Aorta (tissue), 5 donors: ENCODE measurements around the gene SPEM1. TPM values are rescaled to one million over a fixed set of nuclear protein-coding genes. Genes with fewer than 3 reads are reported as not detected.

Experiments used
- ATAC-seq: fragments of 200-7000 bp; cut with Tn5 transposase; one replicate; pipeline ENCODE4 v1.9.1; 2022; ENCODE audit warnings: moderate library complexity; ENCODE audit not compliant: low FRiP score
- DNase-seq, 2 donors: peaks; one replicate each; pipeline ENCODE4 v3.0.0-alpha.2; 2020
- H3K27ac ChIP-seq, 2 donors: one replicate each; pipeline ENCODE4 v1.5.1; 2013; ENCODE audit warnings: low read length in 2 of 2, mild to moderate bottlenecking in 2 of 2, moderate library complexity in 2 of 2, control low read depth in 1 of 2, inconsistent platforms in 1 of 2, low read depth in 1 of 2
- H3K27me3 ChIP-seq, 2 donors: one replicate each; pipeline ENCODE4 v1.6.1; 2013; ENCODE audit warnings: control low read depth in 1 of 2, low read length in 1 of 2, mild to moderate bottlenecking in 1 of 2, moderate library complexity in 1 of 2; ENCODE audit not compliant: insufficient read depth in 2 of 2, control insufficient read depth in 1 of 2
- H3K36me3 ChIP-seq, 2 donors: one replicate each; pipeline ENCODE4 v1.6.1; 2013; ENCODE audit warnings: control low read depth in 1 of 2, low read length in 1 of 2, mild to moderate bottlenecking in 1 of 2; ENCODE audit not compliant: insufficient read depth in 2 of 2, control insufficient read depth in 1 of 2
- H3K4me1 ChIP-seq, 2 donors: one replicate each; pipeline ENCODE4 v1.6.1; 2013; ENCODE audit warnings: low read length in 2 of 2, control low read depth in 1 of 2, mild to moderate bottlenecking in 1 of 2, moderate library complexity in 1 of 2; ENCODE audit not compliant: insufficient read depth in 2 of 2, control insufficient read depth in 1 of 2
- H3K4me3 ChIP-seq, 2 donors: one replicate each; pipeline ENCODE4 v1.5.1; 2013; ENCODE audit warnings: low read length in 2 of 2, control low read depth in 1 of 2, mild to moderate bottlenecking in 1 of 2
- H3K9me3 ChIP-seq: one replicate; pipeline ENCODE4 v1.6.1; 2013; ENCODE audit warnings: mild to moderate bottlenecking, low read length; ENCODE audit not compliant: control insufficient read depth
- WGBS, 2 donors: extraction: QIAGEN DNeasy Blood & Tissue Kit; methylation state at CpG; one replicate each; pipeline ENCODE4 v1.1.7; 2013; 5-methylcytosine and 5-hydroxymethylcytosine counted together
- intact Hi-C, 2 donors: fragments of 100-400 bp; cut with DNase I; formaldehyde crosslinking; loops; one replicate each; pipeline versions ENCODE4 v1.14.2 to v1.15.0; 2022
- polyA plus RNA-seq, 2 donors: library from polyadenylated mRNA; stranded (reverse); fragments of 200-250 nt; gene quantifications; one replicate each; pipeline ENCODE4 v1.2.3, GENCODE V29; 2013
- total RNA-seq, 2 donors: library from RNA; stranded (reverse); fragmentation: NEBNext Ultra II Directional; extraction: Animal tissue kit (Norgen Biotek cat#: 25700); gene quantifications; one replicate each; pipeline ENCODE4 v1.2.1, GENCODE V29; 2021
- donor health status: healthy with polysubstance abuse.
- donor health status: Bipolar disorder and iron deficiency.
- donor health status: DM: no; HTN: no; CAD: no.
- donor health status: DM: no; HTN: no; CAD: no.
- donor health status: DM: yes; HTN: yes; CAD: no.

SPEM1 gene
- total and polyA plus RNA-seq, 4 donors, result not detected

- 3 to 4% methylated on average over 49 of the region's 49 CpGs for WGBS, 2 donors
- intact Hi-C loops, result loop anchor here (1.0 to 10.0 kb wide), 6 partner anchors 29 to 123 kb away; partner anchors contain the start of genes POLR2A (in 2 of the 2), KCTD11 (in 1 of the 2), NLGN2 (in 1 of the 2) and TMEM95 (in 1 of the 2)
- H3K4me3 ChIP-seq, result peak overlapping the region; percentile 17 to 35
- peak; percentile 22 for ATAC-seq
- no peaks in the 10 kb centered on the region for H3K36me3 ChIP-seq
- no peaks in the 10 kb centered on the region for H3K4me1 ChIP-seq
- DNase-seq, result peak; percentile 67 to 86
- no peaks in the 10 kb centered on the region for H3K27me3 ChIP-seq
- H3K9me3 ChIP-seq, result no peaks in the 10 kb centered on the region
- no peak overlapping the region for H3K27ac ChIP-seq
Observed at GRCh38 chr17:7435676-7436555, 15.8 kb downstream of the SPEM1 start.

DNA sequence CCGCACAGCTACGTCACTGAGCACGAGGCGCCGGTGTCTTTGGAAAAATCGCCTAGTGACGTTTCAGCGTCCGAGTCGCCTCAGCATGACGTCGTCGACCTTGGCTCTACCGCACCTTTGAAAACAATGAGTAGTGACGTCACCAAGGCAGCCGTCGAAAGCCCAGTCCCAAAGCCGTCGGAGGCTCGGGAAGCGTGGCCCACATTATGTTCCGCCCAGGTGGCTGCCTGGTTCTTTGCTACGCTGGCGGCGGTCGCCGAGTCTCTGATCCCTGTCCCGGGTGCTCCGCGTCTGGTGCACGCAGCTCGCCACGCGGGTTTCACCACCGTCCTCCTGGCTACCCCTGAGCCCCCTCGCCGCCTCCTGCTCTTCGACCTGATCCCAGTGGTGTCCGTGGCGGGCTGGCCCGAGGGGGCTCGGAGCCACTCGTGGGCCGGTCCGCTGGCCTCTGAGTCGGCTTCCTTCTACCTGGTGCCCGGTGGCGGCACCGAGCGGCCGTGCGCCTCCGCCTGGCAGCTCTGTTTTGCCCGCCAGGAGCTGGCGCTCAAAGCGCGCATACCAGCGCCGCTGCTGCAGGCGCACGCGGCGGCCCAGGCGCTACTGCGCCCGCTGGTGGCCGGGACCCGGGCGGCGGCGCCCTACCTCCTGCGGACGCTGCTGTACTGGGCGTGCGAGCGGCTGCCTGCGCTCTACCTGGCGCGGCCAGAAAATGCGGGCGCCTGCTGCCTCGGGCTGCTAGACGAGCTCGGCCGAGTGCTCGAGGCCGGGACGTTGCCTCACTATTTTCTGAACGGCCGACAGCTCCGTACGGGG, 16.6 kb downstream of the SPEM1 start:
- no peaks in the 10 kb centered on the region for H3K9me3 ChIP-seq
- 3 to 4% methylated on average over 79 to 92 of the region's 92 CpGs for WGBS, 2 donors
- H3K27ac ChIP-seq, result no peak overlapping the region
- no peak overlapping the region for H3K4me3 ChIP-seq
- ATAC-seq (peak; percentile 88), DNase-seq (peak; percentile 85 to 92)
- no peaks in the 10 kb centered on the region for H3K36me3 ChIP-seq
- no peaks in the 10 kb centered on the region for H3K4me1 ChIP-seq
- intact Hi-C loops, result loop anchor here (2.0 to 10.0 kb wide), 2 partner anchors 82 to 122 kb away; partner anchors contain the start of genes KCTD11 (in 1 of the 2), TMEM95 (in 1 of the 2) and TNFSF13 (in 1 of the 2)
- H3K27me3 ChIP-seq, result no peaks in the 10 kb centered on the region

DNA sequence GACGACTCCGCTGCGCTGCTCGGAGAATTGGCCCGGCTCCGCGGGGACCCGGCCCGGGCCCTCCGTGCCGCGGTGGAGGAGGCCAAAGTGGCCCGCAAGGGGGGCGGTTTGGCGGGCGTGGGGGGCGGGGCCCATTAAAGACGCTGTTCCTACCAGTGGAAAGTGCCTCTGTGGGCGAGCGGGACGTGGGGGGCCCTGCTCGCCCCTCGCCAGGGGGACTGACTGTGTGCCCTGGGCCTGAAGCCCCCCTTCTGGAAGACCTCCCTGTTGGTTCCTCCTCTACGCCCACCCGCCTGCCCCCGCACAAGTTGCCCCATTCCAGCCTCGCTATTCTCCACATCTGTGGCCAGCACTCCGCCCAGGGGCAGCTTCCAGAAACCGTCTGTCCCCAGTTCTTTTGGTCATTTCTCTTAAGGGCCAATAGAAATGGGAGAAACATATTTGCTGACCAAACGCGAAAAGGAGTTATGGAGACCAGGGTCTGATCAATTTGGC, 17.3 kb downstream of the SPEM1 start:
- H3K9me3 ChIP-seq, result no peaks in the 10 kb centered on the region
- intact Hi-C loops, result loop anchor here (2.0 to 10.0 kb wide), 2 partner anchors 83 to 121 kb away; partner anchors contain the start of genes KCTD11 (in 1 of the 2), TMEM95 (in 1 of the 2) and TNFSF13 (in 1 of the 2)
- no peak overlapping the region for H3K27ac ChIP-seq
- H3K36me3 ChIP-seq, result no peaks in the 10 kb centered on the region
- ATAC-seq, result no peak
- no peaks in the 10 kb centered on the region for H3K4me1 ChIP-seq
- no peak overlapping the region for H3K4me3 ChIP-seq
- WGBS, 2 donors, result 31 to 37% methylated on average over 24 to 31 of the region's 31 CpGs
- DNase-seq, result no peak
- H3K27me3 ChIP-seq, result no peaks in the 10 kb centered on the region

DNA sequence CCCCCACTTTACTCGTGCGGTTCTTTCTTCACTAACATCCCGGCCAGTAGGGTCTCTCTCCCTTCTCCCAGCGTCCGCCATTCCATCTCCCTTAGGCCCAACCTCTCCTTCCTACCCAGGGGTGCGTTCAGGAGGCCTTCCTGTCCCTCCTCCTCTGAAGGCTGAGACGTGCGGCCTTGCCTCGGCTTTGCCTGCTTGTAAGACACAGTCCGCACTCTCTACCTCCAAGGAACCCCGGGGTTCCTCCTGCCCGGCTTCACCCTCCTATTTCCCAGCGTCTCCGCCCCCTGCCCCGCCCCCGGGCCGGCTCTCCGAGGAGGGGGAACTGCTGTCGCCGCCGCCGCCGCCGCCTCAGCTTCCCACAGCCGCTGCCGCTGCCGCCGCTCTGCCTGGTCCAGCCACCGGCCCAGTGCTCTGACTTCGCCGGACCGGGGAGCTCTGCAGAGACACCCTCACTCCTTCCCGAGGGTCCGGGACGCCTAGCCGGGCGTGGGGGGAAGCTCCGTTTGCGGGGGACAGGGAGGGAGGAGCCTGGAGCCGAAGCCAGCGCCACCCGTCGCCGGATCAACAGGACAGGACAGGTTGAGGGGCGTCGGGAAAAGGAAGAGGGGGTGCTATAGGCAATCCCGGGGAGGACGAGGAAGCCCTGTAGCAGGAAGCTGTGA, 18.0 kb downstream of the SPEM1 start:
- H3K27me3 ChIP-seq, result no peaks in the 10 kb centered on the region
- no peaks in the 10 kb centered on the region for H3K4me1 ChIP-seq
- H3K9me3 ChIP-seq, result no peaks in the 10 kb centered on the region
- H3K4me3 ChIP-seq, result no peak overlapping the region
- WGBS, 2 donors, result 46% methylated on average over 46 to 48 of the region's 48 CpGs
- intact Hi-C loops, result loop anchor here (2.0 to 10.0 kb wide), 2 partner anchors 83 to 121 kb away; partner anchors contain the start of genes KCTD11 (in 1 of the 2), TMEM95 (in 1 of the 2) and TNFSF13 (in 1 of the 2)
- DNase-seq (peak; percentile 84 to 90), ATAC-seq (peak; percentile 17)
- H3K36me3 ChIP-seq, result no peaks in the 10 kb centered on the region
- no peak overlapping the region for H3K27ac ChIP-seq

- no peak for ATAC-seq
- no peaks in the 10 kb centered on the region for H3K9me3 ChIP-seq
- intact Hi-C loops, result loop anchor here in 1 of 2 donors (10.0 kb wide), 1 partner anchor 84 kb away; the partner anchor contains the start of genes KCTD11 and TMEM95
- H3K36me3 ChIP-seq, result no peaks in the 10 kb centered on the region
- WGBS, 2 donors, result 64 to 65% methylated on average over 11 of the region's 11 CpGs
- no peak for DNase-seq
- no peak overlapping the region for H3K27ac ChIP-seq
- H3K4me3 ChIP-seq, result no peak overlapping the region
- H3K27me3 ChIP-seq, result no peaks in the 10 kb centered on the region
- H3K4me1 ChIP-seq, result no peaks in the 10 kb centered on the region
Observed at GRCh38 chr17:7438656-7439460, 18.7 kb downstream of the SPEM1 start.

DNA sequence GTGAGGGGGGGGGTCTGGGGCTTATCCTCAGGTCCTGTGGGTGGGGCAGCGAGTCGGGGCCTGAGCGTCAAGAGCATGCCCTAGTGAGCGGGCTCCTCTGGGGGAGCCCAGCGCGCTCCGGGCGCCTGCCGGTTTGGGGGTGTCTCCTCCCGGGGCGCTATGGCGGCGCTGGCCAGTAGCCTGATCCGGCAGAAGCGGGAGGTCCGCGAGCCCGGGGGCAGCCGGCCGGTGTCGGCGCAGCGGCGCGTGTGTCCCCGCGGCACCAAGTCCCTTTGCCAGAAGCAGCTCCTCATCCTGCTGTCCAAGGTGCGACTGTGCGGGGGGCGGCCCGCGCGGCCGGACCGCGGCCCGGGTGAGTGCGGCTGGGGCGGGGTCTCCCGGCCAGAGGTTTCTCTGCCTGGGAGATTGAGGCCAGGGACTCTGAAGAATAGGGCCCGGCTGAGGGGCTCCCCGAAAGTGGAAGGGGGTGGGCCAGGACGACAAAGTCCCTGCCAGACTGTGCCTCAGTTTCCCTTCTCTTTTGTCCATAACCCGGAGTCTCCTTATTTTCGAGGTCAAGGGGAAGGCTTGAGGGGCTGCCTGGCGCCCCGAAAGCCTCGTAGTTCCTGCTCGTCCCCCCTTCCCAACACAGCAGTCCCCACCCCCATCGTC, 19.5 kb downstream of the SPEM1 start, which contains the start of gene FGF11:
Gene FGF11 (plus strand): TSS at position 51 of the 651 bp plus-strand sequence. CDS start 109 bp downstream, at position 160.
- WGBS, 2 donors, result 2 to 4% methylated on average over 47 to 50 of the region's 50 CpGs
- DNase-seq (no peak), ATAC-seq (no peak)
- no peaks in the 10 kb centered on the region for H3K36me3 ChIP-seq
- intact Hi-C loops, result loop anchor here in 1 of 2 donors (10.0 kb wide), 1 partner anchor 85 kb away; the partner anchor contains the start of genes KCTD11 and TMEM95
- no peaks in the 10 kb centered on the region for H3K4me1 ChIP-seq
- H3K9me3 ChIP-seq, result no peaks in the 10 kb centered on the region
- no peaks in the 10 kb centered on the region for H3K27me3 ChIP-seq
- H3K4me3 ChIP-seq, result no peak within 1 kb of the TSS
- H3K27ac ChIP-seq, result no peak within 1 kb of the TSS

DNA sequence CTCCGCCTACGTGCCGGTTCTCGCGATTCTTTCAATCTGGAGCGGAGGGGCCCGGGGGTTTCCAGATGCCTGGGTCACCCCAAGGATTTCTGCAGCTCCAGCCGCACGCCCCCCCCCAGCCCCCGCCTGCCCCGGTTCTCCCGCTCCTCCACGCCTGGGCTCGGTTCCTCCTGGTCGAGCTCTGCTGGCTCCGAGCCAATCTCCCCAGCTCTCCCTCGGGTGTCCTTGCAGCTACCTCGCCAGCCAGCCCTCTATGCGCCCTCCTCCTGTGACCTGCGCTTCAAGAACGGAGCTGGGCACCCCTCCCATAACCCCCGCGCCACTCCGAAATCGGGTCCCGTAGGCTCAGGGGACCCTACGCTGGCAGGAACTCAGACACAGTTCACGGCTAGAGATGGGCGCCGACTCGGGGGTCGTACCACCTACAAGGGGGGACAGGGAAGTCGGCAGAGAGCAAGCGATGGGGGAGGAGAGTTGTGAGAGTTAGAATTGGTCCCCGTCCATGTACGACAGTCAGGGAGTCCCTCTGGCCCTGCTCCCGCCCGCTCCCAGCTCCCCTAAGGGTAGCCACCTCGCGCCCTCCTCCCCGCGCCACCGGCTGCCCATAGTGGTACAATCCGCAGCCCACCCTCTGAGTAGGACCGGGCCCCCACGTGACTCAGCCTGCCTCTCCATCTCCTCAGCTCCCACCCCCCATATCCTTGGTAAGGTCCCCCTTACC, 20.1 kb downstream of the SPEM1 start:
- Histone ChIP-seq H3K4me1 (no peaks in the 10 kb centered on the region), H3K4me3 (no peak overlapping the region), H3K36me3 (no peaks in the 10 kb centered on the region), H3K27ac (no peak overlapping the region), H3K9me3 (no peaks in the 10 kb centered on the region), H3K27me3 (no peaks in the 10 kb centered on the region)
- DNase-seq (peak; percentile 77 to 87), ATAC-seq (no peak)
- intact Hi-C loops, result no loop called here
- 2 to 3% methylated on average over 40 to 46 of the region's 46 CpGs for WGBS, 2 donors
